Measurements from ENCODE around the gene DSCAML1. TPM values are rescaled to one million over a fixed set of nuclear protein-coding genes. Genes with fewer than 3 reads are reported as not detected.

Gene DSCAML1
- total and polyA plus RNA-seq, 2 of the 8 experiments (the other 6 are each of a cell fraction or from before 2014, with no cell fraction given) = 0.19 to 0.24 TPM

- TF ChIP-seq TBP (IDR thresholded peaks at IDR 0.05; ENCODE audit: low read depth, low read length) (no peak), POU5F1 (IDR thresholded peaks at IDR 0.05; ENCODE audit: low read depth, low read length) (no peak), EZH2 (IDR thresholded peaks at IDR 0.05; ENCODE audit: low read depth, low read length, severe bottlenecking) (no peak), SIRT6 (IDR thresholded peaks at IDR 0.05; ENCODE audit: low read length) (no peak), CTCF (IDR thresholded peaks at IDR 0.05; ENCODE audit: control extremely low read depth in 1 of 3, insufficient read depth in 1 of 3, low read depth in 1 of 3, low read length in 3 of 3) (no peak)
- TF ChIP-seq, protein P1, sequence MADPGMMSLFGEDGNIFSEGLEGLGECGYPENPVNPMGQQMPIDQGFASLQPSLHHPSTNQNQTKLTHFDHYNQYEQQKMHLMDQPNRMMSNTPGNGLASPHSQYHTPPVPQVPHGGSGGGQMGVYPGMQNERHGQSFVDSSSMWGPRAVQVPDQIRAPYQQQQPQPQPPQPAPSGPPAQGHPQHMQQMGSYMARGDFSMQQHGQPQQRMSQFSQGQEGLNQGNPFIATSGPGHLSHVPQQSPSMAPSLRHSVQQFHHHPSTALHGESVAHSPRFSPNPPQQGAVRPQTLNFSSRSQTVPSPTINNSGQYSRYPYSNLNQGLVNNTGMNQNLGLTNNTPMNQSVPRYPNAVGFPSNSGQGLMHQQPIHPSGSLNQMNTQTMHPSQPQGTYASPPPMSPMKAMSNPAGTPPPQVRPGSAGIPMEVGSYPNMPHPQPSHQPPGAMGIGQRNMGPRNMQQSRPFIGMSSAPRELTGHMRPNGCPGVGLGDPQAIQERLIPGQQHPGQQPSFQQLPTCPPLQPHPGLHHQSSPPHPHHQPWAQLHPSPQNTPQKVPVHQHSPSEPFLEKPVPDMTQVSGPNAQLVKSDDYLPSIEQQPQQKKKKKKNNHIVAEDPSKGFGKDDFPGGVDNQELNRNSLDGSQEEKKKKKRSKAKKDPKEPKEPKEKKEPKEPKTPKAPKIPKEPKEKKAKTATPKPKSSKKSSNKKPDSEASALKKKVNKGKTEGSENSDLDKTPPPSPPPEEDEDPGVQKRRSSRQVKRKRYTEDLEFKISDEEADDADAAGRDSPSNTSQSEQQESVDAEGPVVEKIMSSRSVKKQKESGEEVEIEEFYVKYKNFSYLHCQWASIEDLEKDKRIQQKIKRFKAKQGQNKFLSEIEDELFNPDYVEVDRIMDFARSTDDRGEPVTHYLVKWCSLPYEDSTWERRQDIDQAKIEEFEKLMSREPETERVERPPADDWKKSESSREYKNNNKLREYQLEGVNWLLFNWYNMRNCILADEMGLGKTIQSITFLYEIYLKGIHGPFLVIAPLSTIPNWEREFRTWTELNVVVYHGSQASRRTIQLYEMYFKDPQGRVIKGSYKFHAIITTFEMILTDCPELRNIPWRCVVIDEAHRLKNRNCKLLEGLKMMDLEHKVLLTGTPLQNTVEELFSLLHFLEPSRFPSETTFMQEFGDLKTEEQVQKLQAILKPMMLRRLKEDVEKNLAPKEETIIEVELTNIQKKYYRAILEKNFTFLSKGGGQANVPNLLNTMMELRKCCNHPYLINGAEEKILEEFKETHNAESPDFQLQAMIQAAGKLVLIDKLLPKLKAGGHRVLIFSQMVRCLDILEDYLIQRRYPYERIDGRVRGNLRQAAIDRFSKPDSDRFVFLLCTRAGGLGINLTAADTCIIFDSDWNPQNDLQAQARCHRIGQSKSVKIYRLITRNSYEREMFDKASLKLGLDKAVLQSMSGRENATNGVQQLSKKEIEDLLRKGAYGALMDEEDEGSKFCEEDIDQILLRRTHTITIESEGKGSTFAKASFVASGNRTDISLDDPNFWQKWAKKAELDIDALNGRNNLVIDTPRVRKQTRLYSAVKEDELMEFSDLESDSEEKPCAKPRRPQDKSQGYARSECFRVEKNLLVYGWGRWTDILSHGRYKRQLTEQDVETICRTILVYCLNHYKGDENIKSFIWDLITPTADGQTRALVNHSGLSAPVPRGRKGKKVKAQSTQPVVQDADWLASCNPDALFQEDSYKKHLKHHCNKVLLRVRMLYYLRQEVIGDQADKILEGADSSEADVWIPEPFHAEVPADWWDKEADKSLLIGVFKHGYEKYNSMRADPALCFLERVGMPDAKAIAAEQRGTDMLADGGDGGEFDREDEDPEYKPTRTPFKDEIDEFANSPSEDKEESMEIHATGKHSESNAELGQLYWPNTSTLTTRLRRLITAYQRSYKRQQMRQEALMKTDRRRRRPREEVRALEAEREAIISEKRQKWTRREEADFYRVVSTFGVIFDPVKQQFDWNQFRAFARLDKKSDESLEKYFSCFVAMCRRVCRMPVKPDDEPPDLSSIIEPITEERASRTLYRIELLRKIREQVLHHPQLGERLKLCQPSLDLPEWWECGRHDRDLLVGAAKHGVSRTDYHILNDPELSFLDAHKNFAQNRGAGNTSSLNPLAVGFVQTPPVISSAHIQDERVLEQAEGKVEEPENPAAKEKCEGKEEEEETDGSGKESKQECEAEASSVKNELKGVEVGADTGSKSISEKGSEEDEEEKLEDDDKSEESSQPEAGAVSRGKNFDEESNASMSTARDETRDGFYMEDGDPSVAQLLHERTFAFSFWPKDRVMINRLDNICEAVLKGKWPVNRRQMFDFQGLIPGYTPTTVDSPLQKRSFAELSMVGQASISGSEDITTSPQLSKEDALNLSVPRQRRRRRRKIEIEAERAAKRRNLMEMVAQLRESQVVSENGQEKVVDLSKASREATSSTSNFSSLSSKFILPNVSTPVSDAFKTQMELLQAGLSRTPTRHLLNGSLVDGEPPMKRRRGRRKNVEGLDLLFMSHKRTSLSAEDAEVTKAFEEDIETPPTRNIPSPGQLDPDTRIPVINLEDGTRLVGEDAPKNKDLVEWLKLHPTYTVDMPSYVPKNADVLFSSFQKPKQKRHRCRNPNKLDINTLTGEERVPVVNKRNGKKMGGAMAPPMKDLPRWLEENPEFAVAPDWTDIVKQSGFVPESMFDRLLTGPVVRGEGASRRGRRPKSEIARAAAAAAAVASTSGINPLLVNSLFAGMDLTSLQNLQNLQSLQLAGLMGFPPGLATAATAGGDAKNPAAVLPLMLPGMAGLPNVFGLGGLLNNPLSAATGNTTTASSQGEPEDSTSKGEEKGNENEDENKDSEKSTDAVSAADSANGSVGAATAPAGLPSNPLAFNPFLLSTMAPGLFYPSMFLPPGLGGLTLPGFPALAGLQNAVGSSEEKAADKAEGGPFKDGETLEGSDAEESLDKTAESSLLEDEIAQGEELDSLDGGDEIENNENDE (IDR thresholded peaks at IDR 0.05; ENCODE audit: insufficient replicate concordance, low read length) = no peak
Measured at GRCh38 chr11:117752071-117752470, 44.9 kb downstream of the DSCAML1 start (continued).

All from H1 (cell line).